GM12875 (cell line): Measurements from ENCODE around the gene SUGCT.

Source experiments
- H3K4me3 ChIP-seq: one replicate; pipeline ENCODE4 v1.5.1; 2011; ENCODE audit warnings: low read depth, low read length, control low read depth
- CTCF ChIP-seq: IDR thresholded peaks from 2 replicates; pipeline ENCODE4 v1.5.1; 2011; ENCODE audit warnings: low read depth, mild to moderate bottlenecking, control low read depth, inconsistent platforms, low read length, moderate library complexity, borderline replicate concordance; ENCODE audit not compliant: insufficient read depth

The SUGCT gene

DNA sequence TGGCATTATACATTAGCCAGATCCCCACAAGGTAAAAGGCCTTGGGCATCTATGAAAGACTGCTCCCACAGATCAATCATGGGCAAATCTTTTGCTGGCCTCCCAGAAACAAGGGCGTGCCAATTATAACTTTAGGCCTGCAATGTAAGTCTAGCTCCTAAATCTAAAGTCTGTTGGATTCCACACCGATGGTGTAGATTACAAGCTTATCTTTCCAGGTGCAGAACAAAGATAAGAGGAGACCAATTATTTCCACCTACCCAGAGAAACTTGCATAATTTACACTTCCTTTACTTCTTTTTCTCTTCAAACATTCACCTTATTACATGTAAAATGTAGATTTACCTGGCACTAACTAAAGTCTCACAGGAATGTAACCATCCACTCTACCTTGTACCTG is 713.1 kb downstream of the SUGCT start:
- TF ChIP-seq CTCF, result no peak
- H3K4me3 ChIP-seq, result no peak overlapping the region

DNA sequence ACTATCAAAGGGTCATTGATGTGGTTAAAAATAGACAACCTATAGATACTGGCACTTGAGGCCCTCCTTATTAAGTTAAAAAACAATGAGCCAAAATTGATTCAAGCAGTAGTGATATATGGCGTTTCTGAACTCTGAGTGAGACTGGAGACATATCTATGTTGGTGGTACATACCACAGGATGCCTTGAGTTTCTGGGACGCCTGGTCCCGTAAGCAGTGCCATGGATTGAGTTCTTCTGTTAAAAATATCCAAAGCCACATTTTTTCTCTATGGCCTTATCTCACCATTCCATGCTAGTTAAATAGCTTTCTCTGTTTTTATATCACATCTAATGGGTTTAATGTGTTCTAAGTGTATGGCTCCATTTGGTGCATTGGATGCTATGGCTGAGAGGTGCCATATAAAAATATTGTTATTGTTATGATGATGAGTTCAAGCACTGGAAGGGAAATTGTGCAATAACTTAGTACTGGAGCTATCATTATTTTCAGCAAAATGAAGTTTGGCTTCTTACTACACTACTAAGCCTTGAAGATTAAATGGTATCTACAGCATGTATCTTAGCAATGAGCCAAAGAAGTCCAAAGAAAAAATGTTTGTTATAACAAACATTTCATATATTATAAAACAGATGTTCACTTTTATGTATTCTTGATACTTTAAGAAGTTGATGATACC is 713.9 kb downstream of the SUGCT start:
- H3K4me3 ChIP-seq, result no peak overlapping the region
- TF ChIP-seq CTCF, result no peak

DNA sequence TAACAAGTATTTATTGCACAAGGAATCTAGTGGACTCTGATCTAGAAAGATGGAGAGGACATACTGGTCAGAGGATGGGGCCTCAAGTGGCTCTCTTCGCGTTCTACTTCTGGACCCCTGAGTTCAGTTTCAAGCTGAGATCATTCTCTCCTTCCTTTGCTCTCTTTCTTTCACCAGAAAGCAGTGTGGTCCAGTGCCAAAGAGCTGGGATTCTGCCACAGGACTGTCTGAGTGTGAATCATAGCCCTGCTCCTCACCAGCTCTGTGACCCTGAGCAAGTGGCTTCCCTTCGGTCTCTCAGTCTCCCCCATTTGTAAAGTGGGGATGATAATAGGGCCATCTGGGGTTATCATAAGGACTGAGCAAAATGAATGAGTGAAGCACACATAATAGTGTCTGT is 715.2 kb downstream of the SUGCT start:
- TF ChIP-seq CTCF, result no peak
- no peak overlapping the region for H3K4me3 ChIP-seq

DNA sequence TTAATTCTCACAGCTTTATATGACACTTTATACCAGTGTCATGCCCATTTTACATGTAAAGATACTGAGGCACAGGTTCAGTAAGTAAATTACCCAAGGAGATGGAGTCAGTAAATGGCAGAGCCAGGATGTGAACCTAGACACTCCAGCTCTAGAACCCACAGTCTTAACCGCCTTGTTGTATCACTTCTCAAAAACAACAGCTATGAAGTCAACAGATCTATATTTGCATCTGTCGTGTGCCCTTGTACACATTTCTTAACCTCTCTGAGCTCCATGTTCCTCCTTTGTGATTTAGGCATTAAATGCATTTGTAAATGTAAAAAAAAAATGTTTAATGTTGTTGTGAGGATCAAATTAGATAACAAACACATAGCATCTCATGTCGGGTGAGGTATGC is 716.2 kb downstream of the SUGCT start:
- no peak overlapping the region for H3K4me3 ChIP-seq
- no peak for TF ChIP-seq CTCF

DNA sequence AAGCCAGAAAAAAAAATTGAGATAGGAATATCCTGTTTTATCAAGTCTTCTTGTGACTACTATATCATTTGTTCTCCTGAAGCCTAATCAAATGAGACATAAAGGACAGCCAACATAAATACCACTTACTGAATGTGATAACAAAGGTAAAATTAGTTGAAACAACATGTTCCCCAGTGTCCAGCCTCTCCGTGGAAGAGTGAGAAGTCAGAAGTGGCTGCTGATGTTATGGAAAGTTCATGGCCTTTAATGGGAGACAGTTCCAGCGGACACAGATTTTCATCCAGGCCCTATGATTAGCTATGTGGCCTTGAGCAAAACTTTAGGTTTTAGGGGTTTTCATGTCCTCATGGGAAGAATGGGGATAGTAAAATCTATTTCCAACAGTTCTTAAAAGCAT is 724.3 kb downstream of the SUGCT start:
- no peak for TF ChIP-seq CTCF
- no peak overlapping the region for H3K4me3 ChIP-seq

GRCh38 chr7:40859965-40860543 is 725.2 kb downstream of the SUGCT start:
- TF ChIP-seq CTCF, result no peak
- no peak overlapping the region for H3K4me3 ChIP-seq

DNA sequence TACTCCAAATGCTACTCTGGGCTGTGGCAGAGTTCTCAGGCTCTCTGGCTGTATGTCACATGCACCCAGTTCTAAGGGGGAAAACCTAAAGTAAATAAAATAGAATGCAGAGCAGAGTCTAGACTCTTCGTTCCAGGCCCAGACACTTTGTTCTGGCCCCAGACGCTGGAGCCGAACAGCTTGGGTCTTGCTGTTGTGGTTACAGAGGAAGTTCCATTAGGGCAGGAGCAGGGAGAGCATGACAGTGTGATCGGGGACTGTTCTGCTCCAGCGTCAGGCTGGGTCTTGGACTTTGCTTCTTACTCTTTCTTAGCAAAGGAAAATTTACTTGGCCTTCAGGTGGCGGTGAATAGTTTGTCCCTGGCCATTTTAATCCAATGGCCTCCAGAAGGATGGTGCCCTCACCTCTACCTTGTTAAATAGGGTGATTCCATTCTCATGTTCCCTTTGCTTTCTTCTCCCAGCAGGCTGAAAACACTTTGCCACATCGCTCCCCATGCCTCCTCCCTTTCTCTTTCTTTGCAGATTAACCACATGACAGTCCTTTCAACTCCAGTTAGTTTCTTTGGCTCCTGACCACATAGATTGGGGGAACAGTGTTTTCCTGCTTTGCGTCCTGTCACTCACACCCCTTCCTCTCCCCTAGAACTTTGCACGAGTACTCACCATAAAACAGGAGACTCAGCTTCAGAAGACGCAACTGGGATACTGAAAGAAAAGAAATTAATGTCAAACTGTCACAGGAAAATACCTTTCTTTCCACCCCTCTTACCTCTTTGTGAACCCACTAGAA is 730.8 kb downstream of the SUGCT start:
- no peak for TF ChIP-seq CTCF
- H3K4me3 ChIP-seq, result no peak overlapping the region
